ENCODE measurements around the gene SATB1. TPM values are rescaled to one million over a fixed set of nuclear protein-coding genes. Genes with fewer than 3 reads are reported as not detected.
A peak's percentile ranks its signal among the peaks of the same experiment; 100 is the strongest.

The SATB1 gene
- total RNA-seq, 1 experiment from 2014 or later = 2.6 TPM

GRCh38 chr3:18432752-18433151, 7.6 kb upstream of the SATB1 start:
- DNase-seq (ENCODE audit: low read depth) = no peak

DNA sequence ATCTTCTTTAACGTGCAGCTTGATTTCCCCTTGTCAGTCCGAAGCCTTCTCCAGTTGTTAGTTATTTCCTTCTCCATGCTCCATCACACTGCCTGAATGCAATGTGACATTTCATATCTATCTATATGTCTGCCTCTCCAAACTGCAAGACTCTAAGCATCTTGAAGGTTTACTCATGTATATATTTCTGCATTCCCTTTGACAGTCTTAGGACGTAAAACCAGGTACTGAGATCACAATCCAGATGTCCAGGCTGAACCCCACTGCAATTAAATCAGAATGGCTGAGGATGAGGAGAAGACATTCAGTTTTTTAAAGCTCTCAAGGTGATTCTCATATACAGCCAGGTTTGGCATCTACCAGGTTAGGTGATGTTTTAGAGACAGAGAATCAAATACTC, 6.1 kb upstream of the SATB1 start:
- DNase-seq (ENCODE audit: low read depth) = no peak

DNA sequence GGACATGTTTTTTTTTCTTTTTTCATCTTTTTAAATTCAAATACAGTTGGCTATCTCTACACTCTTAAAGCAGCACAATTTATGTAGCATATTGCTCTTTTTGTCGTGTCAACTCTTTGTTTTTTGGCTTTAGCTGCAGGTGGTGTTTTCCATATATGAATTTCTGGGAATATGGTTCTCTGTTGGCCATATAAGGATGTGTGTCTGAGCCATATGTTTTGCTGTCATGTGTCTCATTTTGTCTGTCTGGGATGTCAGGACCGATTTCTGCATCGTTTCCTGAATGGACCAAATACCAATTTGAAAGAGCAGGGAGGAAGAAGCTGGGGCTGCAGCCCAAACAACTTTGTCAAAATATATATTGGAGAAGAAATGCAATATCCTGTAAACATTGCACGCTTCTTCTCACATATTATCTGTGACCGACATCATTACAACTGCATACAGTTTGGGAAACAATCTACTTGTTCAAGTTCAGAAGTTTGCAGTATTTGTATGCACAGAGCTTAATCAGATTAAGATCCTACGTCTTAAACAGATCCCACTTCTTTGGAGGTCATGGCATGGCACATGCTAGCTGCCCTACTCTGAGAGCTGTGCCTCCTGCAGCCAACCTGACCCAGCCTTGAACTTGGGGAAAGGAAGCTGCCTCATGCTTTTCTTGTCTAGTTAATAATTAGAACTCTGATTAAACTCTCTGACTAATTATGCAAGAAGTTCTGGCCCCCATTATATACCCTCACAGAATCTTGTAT, 4.0 kb upstream of the SATB1 start:
- DNase-seq (ENCODE audit: low read depth) = no peak

- no peak for DNase-seq (ENCODE audit: low read depth)
Observed at GRCh38 chr3:18428036-18428435, 2.9 kb upstream of the SATB1 start.

DNA sequence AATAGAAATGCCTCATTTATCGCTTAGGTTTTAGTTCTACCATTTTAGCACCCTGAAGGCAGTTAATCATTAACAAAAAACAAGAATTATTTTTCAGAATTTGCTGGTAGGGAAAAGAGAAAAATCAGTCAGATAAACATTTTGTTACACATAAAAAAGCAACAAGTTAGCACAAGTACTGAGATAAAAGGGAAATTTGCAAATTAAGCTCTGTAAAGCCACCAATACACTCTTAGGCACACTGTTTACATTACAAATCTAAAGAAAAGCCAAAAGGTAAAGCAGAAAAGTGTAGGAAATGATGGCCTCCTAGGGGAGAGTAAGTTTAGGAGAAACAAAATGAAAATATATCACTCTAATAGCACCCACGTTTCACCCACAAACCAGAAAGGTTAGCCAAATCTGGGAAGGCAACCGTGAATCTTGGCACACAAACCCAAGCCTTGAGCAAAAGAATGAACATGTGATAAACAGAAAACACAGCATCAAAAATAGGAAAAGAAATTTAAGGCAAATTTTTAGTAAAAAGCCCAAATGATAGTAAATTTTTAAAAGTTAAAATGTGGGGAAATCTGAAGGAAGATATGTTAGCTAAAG, 1.6 kb upstream of the SATB1 start:
- DNase-seq (ENCODE audit: low read depth) = no peak

DNA sequence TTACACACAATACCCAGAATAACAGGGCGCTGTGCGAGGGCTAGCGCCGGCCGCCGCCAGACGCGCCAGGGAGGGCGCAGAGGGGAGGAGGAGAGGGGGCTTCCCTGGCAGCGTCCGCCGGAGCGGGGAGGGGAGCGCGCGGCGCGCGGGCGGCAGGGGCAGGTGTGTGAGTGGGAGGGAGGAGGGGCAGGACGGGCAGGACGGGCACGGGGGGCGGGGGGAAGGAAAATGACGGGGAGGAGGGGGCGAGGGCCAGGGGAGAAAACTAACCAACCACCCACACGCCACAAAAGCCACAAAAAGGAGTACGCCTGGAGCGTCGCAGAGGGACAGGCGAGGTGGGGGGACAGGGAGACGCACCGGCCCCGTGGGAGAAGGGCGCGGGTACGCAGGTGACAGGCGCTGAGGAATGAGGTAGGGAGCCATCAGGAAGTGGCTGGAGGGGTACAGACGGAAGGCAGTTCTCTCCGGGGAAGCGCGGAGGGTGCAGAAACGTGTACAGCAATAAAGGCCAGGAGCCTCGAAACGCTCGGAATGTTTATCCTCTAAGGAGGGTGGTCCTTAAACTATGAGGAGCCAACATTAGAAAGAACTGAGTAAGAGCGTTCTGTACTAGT, 610 bp upstream of the SATB1 start:
- DNase-seq (ENCODE audit: low read depth) = no peak

DNA sequence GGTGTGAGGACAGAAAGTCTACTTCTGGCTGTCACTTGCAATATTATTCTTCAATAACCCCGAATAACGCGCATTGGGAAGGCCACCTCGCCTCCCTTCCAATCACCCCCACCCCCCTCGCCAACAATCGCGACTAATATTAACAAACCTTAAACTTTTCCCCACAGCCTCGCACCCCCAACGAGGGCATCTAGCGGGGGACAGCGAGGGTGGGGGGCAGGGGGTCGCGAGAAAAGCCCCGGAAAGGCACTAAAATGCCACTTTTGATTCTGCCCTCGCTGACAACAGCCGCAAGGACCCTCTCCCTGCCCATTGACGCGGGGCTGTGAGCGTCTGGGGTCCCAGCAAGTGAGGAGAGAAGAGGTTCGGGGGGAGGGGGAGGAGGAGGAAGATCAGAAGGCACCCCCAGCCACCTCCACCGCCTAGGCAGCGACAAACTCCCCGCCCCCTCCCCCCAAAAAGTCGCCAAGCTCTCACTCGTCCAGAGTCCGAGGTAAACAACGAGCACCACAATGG, 868 bp downstream of the SATB1 start:
- DNase-seq (ENCODE audit: low read depth) = no peak

DNA sequence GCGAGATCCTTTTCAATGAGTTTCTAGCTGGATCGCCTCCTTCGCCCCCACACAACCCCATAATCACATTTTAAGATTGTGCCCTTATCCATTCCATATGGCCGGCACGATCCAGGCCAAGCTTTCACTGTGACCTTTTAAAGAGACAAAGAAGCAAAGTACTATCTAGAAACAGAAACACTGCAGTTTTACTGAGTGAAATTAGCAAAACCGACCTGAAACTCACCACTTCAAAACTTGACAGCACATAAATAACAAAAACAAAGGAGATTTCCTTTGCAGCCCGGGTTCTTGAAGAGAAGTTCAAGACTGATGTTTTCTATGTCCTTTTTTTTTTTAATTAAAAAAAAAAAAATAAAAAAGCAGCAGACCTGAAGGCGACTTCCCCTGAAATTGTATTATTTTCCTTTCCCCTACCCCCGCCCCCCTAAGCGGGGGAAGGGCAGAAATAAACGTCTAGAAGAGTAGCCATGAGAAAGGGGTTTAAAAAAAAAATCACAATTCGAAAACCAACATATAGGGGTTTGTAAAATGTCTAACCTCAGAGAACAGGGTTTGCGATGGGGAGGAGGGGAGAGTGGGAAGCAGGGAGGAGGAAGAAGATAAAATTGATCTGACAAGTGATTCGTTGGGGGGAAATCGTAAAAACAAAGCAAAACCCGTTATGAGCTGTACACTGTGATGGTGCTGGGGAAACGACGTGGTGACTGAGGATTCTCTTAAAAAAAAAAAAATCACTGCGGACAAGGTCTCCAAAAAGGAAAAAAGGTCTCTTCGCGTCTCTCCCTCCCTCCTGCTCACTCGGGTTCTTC, 1.5 kb downstream of the SATB1 start:
- DNase-seq (ENCODE audit: low read depth) = peak; percentile 53

DNA sequence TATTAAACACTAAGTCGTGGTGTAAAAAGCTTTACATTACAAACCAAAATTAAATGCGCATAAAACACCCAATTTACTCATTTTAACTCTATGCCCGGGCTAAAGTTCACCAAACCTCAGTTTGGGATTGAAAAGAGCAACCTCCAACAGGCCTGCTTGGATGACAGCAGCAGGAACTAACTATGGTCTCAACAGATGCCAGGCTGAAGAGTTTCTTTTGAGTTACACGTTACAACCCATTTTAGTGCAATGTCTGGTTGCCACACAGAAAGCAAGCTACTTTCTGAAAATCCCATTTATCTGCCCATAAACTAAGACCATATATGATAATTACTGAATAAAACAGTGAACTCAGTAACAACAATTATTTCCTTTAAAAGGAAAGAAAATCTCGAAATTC, 2.2 kb downstream of the SATB1 start:
- no peak for DNase-seq (ENCODE audit: low read depth)

GRCh38 chr3:18420555-18420954, 4.6 kb downstream of the SATB1 start:
- DNase-seq (ENCODE audit: low read depth) = no peak

GRCh38 chr3:18419232-18419631, 5.9 kb downstream of the SATB1 start:
- DNase-seq (ENCODE audit: low read depth) = no peak

GRCh38 chr3:18417904-18418572, 7.1 kb downstream of the SATB1 start:
- DNase-seq (ENCODE audit: low read depth) = no peak

DNA sequence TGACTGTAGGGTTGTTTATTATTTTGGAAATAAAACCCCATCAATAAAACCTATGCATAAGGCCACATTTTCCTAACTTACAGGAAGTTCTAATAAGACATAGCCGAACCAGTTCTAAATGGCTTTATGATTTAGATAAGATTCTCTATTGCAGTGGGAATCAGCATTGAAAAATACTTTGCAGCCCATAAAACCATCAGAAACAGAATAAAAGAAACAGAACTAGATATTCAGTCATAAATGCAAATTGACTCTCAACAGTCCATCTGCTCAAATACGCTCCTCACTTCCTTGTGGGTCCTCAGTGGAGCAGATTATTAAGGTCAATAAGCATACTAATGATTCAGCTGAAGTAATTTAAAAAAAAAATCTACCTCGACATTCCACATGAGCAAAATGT, 8.8 kb downstream of the SATB1 start:
- no peak for DNase-seq (ENCODE audit: low read depth)

DNA sequence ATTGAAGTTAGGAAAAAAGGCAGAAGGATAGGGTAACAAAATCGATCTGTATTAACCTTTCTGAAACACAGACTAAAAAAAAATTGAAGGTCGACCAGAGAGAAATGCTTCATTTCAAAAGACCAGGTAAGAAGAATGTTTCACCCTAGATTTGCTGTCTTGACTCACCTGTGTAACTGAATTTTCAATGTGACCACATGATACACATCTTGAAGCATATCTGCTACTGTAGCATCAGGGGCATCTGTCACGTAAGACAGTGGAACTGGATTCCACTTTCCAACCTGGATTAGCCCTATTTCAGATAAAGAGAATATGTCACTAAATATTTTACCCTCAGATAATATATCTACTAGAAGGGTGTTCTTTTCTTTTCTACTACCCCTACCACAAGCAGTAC, 9.3 kb downstream of the SATB1 start:
- DNase-seq (ENCODE audit: low read depth) = no peak

- DNase-seq (ENCODE audit: low read depth) = no peak
Observed at GRCh38 chr3:18415167-18415566, 10.0 kb downstream of the SATB1 start.

GRCh38 chr3:18412684-18413083, 12.5 kb downstream of the SATB1 start:
- DNase-seq (ENCODE audit: low read depth) = no peak

GRCh38 chr3:18411541-18411940, 13.6 kb downstream of the SATB1 start:
- DNase-seq (ENCODE audit: low read depth) = no peak

DNA sequence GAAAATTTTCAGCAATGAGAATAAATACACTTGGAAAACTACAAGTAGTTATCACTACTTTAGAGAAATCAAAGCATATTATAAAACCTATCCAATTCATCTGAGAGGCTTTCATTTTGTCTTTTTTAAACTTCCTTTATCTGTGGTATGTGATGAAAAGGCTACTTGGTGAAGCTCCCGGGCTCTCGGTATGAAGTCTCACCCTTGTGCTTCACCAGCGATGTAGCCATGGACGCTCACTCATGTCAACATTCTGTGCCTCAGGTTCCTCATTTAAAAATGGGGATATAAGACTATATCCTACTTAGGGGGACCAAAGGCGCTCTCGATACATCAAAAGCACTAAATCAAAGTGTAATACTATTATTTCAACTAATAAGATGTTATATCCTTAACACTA, 14.9 kb downstream of the SATB1 start:
- no peak for DNase-seq (ENCODE audit: low read depth)

GRCh38 chr3:18409266-18409665, 15.9 kb downstream of the SATB1 start:
- no peak for DNase-seq (ENCODE audit: low read depth)

GRCh38 chr3:18405141-18405540, 20.0 kb downstream of the SATB1 start:
- DNase-seq (ENCODE audit: low read depth) = peak; percentile 37

DNA sequence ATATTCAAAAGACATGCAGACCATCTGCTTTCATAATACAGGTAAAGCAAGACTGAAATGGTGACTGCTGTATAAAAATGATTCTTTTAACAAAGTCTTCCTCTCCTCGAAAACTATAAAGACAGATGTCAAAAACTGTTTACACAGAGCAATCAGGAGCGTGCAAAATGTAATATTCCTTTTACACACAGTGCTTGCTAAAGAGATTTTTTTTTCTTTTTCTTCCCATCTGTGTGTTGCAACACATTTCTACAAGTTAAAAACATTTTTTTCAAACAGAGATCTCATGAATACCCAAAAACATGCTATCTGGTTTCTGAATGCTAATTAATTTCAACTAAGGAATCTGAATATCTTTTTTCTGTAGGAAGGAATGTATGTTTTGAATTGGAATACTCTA, 22.1 kb downstream of the SATB1 start:
- DNase-seq (ENCODE audit: low read depth) = no peak

All from LHCN-M2 (cell line).